Islet of Langerhans (tissue), 1 donor: Measurements from ENCODE around the gene OTOR.

ENCODE experiments used
- FAIRE-seq: peaks from one replicate; lab custom pipeline; 2011; peaks lifted over from hg19 to GRCh38; lab: Jason Lieb, UNC

OTOR gene

GRCh38 chr20:16748308-16748900, at the start of gene OTOR:
OTOR (plus strand) TSS chr20:16748358; CDS start chr20:16748402, 44 bp downstream.
- no peak for FAIRE-seq

- no peak for FAIRE-seq
Observed at GRCh38 chr20:16699293-16699692, 48.9 kb upstream of the OTOR start.

- FAIRE-seq: no peak
Observed at GRCh38 chr20:16701296-16701695, 46.9 kb upstream of the OTOR start.

- FAIRE-seq: no peak
Observed at GRCh38 chr20:16703570-16703969, 44.6 kb upstream of the OTOR start.

GRCh38 chr20:16707674-16708073, 40.5 kb upstream of the OTOR start:
- no peak for FAIRE-seq

- no peak for FAIRE-seq
Observed at GRCh38 chr20:16708602-16709001, 39.6 kb upstream of the OTOR start.

- no peak for FAIRE-seq
Observed at GRCh38 chr20:16709017-16709416, 39.1 kb upstream of the OTOR start.

- no peak for FAIRE-seq
Observed at GRCh38 chr20:16710781-16711180, 37.4 kb upstream of the OTOR start.

GRCh38 chr20:16711661-16712258, 36.4 kb upstream of the OTOR start:
- FAIRE-seq: no peak

GRCh38 chr20:16712511-16712947, 35.6 kb upstream of the OTOR start:
- FAIRE-seq: no peak

GRCh38 chr20:16713066-16713465, 35.1 kb upstream of the OTOR start:
- FAIRE-seq: no peak

GRCh38 chr20:16714242-16714641, 33.9 kb upstream of the OTOR start:
- FAIRE-seq: no peak

GRCh38 chr20:16714751-16715150, 33.4 kb upstream of the OTOR start:
- FAIRE-seq: no peak

- FAIRE-seq: no peak
Observed at GRCh38 chr20:16719421-16719820, 28.7 kb upstream of the OTOR start.

- FAIRE-seq: no peak
Observed at GRCh38 chr20:16729080-16729479, 19.1 kb upstream of the OTOR start.

GRCh38 chr20:16729565-16730460, 18.3 kb upstream of the OTOR start, which contains the start of gene SNRPB2:
SNRPB2 (plus strand) TSS chr20:16730026; CDS start chr20:16731703, 1,677 bp downstream.
- FAIRE-seq: peak; percentile 79

- FAIRE-seq: peak; percentile 55
Observed at GRCh38 chr20:16732506-16733152, 15.5 kb upstream of the OTOR start.

- no peak for FAIRE-seq
Observed at GRCh38 chr20:16740365-16741072, 7.6 kb upstream of the OTOR start.

GRCh38 chr20:16744178-16744807, 3.9 kb upstream of the OTOR start:
- no peak for FAIRE-seq

GRCh38 chr20:16745204-16745603, 3.0 kb upstream of the OTOR start:
- no peak for FAIRE-seq

GRCh38 chr20:16747291-16747811, 807 bp upstream of the OTOR start:
- FAIRE-seq: no peak
